ENCODE results near the gene DDAH1. TPM values are rescaled to one million over a fixed set of nuclear protein-coding genes. Genes with fewer than 3 reads are reported as not detected.

The DDAH1 gene
- total and polyA plus RNA-seq, 2 of the 8 experiments (the other 6 are each of a cell fraction or from before 2014, with no cell fraction given) = 22.8 to 54.5 TPM

- no peak overlapping the region for H2BK120ac ChIP-seq (replicated peaks; ENCODE audit: low read depth, low read length)
- no peak overlapping the region for H2AK5ac ChIP-seq (ENCODE audit: low read depth, low read length)
- no peaks in the 10 kb centered on the region for H3K9me3 ChIP-seq (ENCODE audit: insufficient read depth in 2 of 2, low read depth in 1 of 2, low read length in 1 of 2)
- no peak overlapping the region for H3K27ac ChIP-seq (ENCODE audit: low read depth, low read length)
- H4K91ac ChIP-seq (replicated peaks; ENCODE audit: insufficient read length, low read length) = no peak overlapping the region
- H3K9ac ChIP-seq (replicated peaks in 1 of 4; ENCODE audit: extremely low read depth in 1 of 4, low read depth in 3 of 4, low read length in 3 of 4) = no peak overlapping the region
- peaks cover 0 to 4% (median 0%) of the 10 kb centered on the region in 4 experiments; a peak in 2 of 7 replicates for H3K4me1 ChIP-seq (replicated peaks in 1 of 4; ENCODE audit: control insufficient read depth in 3 of 4, insufficient read depth in 4 of 4, low read length in 3 of 4)
- no peaks in the 10 kb centered on the region for H3K23me2 ChIP-seq (ENCODE audit: low read depth, low read length)
- H4K20me1 ChIP-seq (replicated peaks in 1 of 2; ENCODE audit: control insufficient read depth in 1 of 2, insufficient read depth in 2 of 2, low read length in 2 of 2) = no peaks in the 10 kb centered on the region
- no peak overlapping the region for H3K14ac ChIP-seq (ENCODE audit: insufficient read length)
- H2BK12ac ChIP-seq (ENCODE audit: low read depth, low read length) = no peak overlapping the region
- FAIRE-seq (no peak), DNase-seq (ENCODE audit: low read depth in 1 of 2, low spot score in 2 of 2) (no peak)
- 85% methylated on average over 4 of the region's 4 CpGs; no CpG with 5 or more reads in 1 of the 2 experiments for WGBS, 2 experiments (ENCODE audit: extremely low coverage in 1 of 2, insufficient coverage in 1 of 2, insufficient read length in 1 of 2, insufficient replicate concordance in 2 of 2, low coverage in 1 of 2, low lambda C conversion rate in 2 of 2, missing lambda C conversion rate in 1 of 2)
- no peaks in the 10 kb centered on the region; the same call in 1 of the 2 replicates for H3K79me1 ChIP-seq (ENCODE audit: low read depth, low read length)
- no peak overlapping the region for H2BK5ac ChIP-seq (ENCODE audit: low read depth, low read length)
- no peak overlapping the region for H3K18ac ChIP-seq (ENCODE audit: extremely low read depth, low read length)
- H3K56ac ChIP-seq (replicated peaks; ENCODE audit: insufficient read length, low read depth, low read length) = no peak overlapping the region
- no peaks in the 10 kb centered on the region for H3K36me3 ChIP-seq (ENCODE audit: control insufficient read depth in 2 of 4, insufficient read depth in 4 of 4, low read length in 3 of 4)
- no peak for TF ChIP-seq SRF (IDR thresholded peaks at IDR 0.05; ENCODE audit: low read depth, low read length)
- no peak for TF ChIP-seq E2F6 (IDR thresholded peaks at IDR 0.05)
- TF ChIP-seq CBX5 (IDR thresholded peaks at IDR 0.05; ENCODE audit: low read depth, low read length) = no peak
- no peak for TF ChIP-seq SP1 (IDR thresholded peaks at IDR 0.05; ENCODE audit: low read depth, low read length)
- no peak for TF ChIP-seq POLR2AphosphoS5 (IDR thresholded peaks at IDR 0.05; ENCODE audit: low read depth, low read length)
- no peak for TF ChIP-seq HDAC6 (IDR thresholded peaks at IDR 0.05; ENCODE audit: low read depth, low read length)
- TF ChIP-seq GABPA (IDR thresholded peaks at IDR 0.05; ENCODE audit: borderline replicate concordance, insufficient read depth, low read length) = no peak
- TF ChIP-seq CTCF (IDR thresholded peaks at IDR 0.05; ENCODE audit: control extremely low read depth in 1 of 3, insufficient read depth in 1 of 3, low read depth in 1 of 3, low read length in 3 of 3) = no peak
- ChIA-PET CTCF (ENCODE audit: partially characterized antibody) (no interaction called here), POLR2A (ENCODE audit: partially characterized antibody) (no interaction called here)
- no peak overlapping the region for H3K23ac ChIP-seq (ENCODE audit: insufficient read length)
- H2AFZ ChIP-seq (ENCODE audit: low read length) = no peak overlapping the region
- no peak overlapping the region for H3K4me3 ChIP-seq (ENCODE audit: extremely low read depth in 1 of 4, insufficient read depth in 2 of 4, low read depth in 3 of 4, low read length in 4 of 4)
- H4K5ac ChIP-seq (ENCODE audit: insufficient read length, low read depth, low read length) = no peak overlapping the region
- no peak overlapping the region for H2BK20ac ChIP-seq (ENCODE audit: low read length)
- no peak overlapping the region for H3K4me2 ChIP-seq (ENCODE audit: insufficient read depth in 1 of 2, low read depth in 2 of 2, low read length in 2 of 2)
- no peak overlapping the region for H2BK15ac ChIP-seq (ENCODE audit: low read length)
- no peak overlapping the region for H3K4ac ChIP-seq (replicated peaks; ENCODE audit: insufficient read length, low read depth, low read length)
- H3K79me2 ChIP-seq (ENCODE audit: control insufficient read depth in 1 of 2, insufficient read depth in 2 of 2, low read length in 2 of 2) = no peaks in the 10 kb centered on the region
- H4K8ac ChIP-seq (ENCODE audit: extremely low read depth, insufficient read depth, low read length) = no peak overlapping the region
- H3K27me3 ChIP-seq (replicated peaks in 1 of 4; ENCODE audit: control insufficient read depth in 3 of 4, extremely low read depth in 1 of 4, insufficient read depth in 3 of 4, low read length in 3 of 4) = no peaks in the 10 kb centered on the region
Observed at GRCh38 chr1:85454214-85454613, 10.7 kb downstream of the DDAH1 start.
